Frontal cortex (tissue), 4 donors: Measurements from ENCODE around the gene ZDHHC18. TPM values are rescaled to one million over a fixed set of nuclear protein-coding genes. Genes with fewer than 3 reads are reported as not detected.

Experiments
- DNase-seq, 2 donors: peaks; one replicate each; pipeline ENCODE4 v3.0.0; 2012; ENCODE audit warnings: low spot score in 2 of 2
- FAIRE-seq: peaks from 2 replicates; lab custom pipeline; 2012; peaks lifted over from hg19 to GRCh38; lab: Jason Lieb, UNC
- total RNA-seq: library from RNA; depleted of rRNA; stranded (reverse); fragments of >200 nt; gene quantifications from one replicate; pipeline ENCODE4 v1.2.3, GENCODE V29; 2014
- donor health status: control.
- donor health status: control.
- donor health status: control.

ZDHHC18 gene
- total RNA-seq = 5.7 TPM

GRCh38 chr1:26826261-26827105 lies at the start of gene ZDHHC18:
Gene ZDHHC18 (plus strand): TSS chr1:26826688. CDS start chr1:26826805, 117 bp downstream.
- DNase-seq = peak; percentile 88 to 89
- FAIRE-seq = no peak

GRCh38 chr1:26779098-26779668 lies 47.3 kb upstream of the ZDHHC18 start:
- FAIRE-seq (no peak), DNase-seq (no peak)

GRCh38 chr1:26780344-26780957 lies 46.0 kb upstream of the ZDHHC18 start:
- FAIRE-seq = no peak
- no peak for DNase-seq

GRCh38 chr1:26781206-26781825 lies 45.2 kb upstream of the ZDHHC18 start:
- DNase-seq = no peak

GRCh38 chr1:26782521-26783212 lies 43.8 kb upstream of the ZDHHC18 start:
- FAIRE-seq = no peak

More at GRCh38 chr1:26781206-26781825, 45.2 kb upstream of the ZDHHC18 start:
- no peak for FAIRE-seq

GRCh38 chr1:26783646-26784022 lies 42.9 kb upstream of the ZDHHC18 start:
- FAIRE-seq = no peak

More at GRCh38 chr1:26782521-26783212, 43.8 kb upstream of the ZDHHC18 start:
- DNase-seq = no peak

GRCh38 chr1:26784023-26784871 lies 42.2 kb upstream of the ZDHHC18 start:
- DNase-seq (peak; percentile 48 to 55), FAIRE-seq (no peak)

More at GRCh38 chr1:26783646-26784022, 42.9 kb upstream of the ZDHHC18 start:
- no peak for DNase-seq

- no peak for FAIRE-seq
Observed at GRCh38 chr1:26784886-26785285, 41.6 kb upstream of the ZDHHC18 start.

GRCh38 chr1:26785611-26786436 lies 40.7 kb upstream of the ZDHHC18 start:
- DNase-seq = no peak
- no peak for FAIRE-seq

More at GRCh38 chr1:26784886-26785285, 41.6 kb upstream of the ZDHHC18 start:
- DNase-seq = no peak

- DNase-seq (peak in 1 of 2 donors; percentile 46), FAIRE-seq (no peak)
Observed at GRCh38 chr1:26786437-26787380, 39.8 kb upstream of the ZDHHC18 start.

- FAIRE-seq (no peak), DNase-seq (no peak)
Observed at GRCh38 chr1:26787381-26787705, 39.1 kb upstream of the ZDHHC18 start.

- FAIRE-seq (no peak), DNase-seq (peak; percentile 88)
Observed at GRCh38 chr1:26787706-26788514, 38.6 kb upstream of the ZDHHC18 start, which contains the start of gene PIGV. Gene PIGV (plus strand): TSS chr1:26787950. CDS start chr1:26790816, 2,866 bp downstream.

- DNase-seq (no peak), FAIRE-seq (no peak)
Observed at GRCh38 chr1:26788515-26788785, 38.0 kb upstream of the ZDHHC18 start.

GRCh38 chr1:26788836-26789611 lies 37.5 kb upstream of the ZDHHC18 start:
- FAIRE-seq (no peak), DNase-seq (peak; percentile 78 to 83)

- DNase-seq (no peak), FAIRE-seq (no peak)
Observed at GRCh38 chr1:26789612-26789865, 36.9 kb upstream of the ZDHHC18 start.

GRCh38 chr1:26789931-26790330 lies 36.6 kb upstream of the ZDHHC18 start:
- DNase-seq = no peak
- no peak for FAIRE-seq
